IMR-90 (cell line): ENCODE measurements around the gene MMP25. TPM values are rescaled to one million over a fixed set of nuclear protein-coding genes. Genes with fewer than 3 reads are reported as not detected.

ENCODE experiments used
- ATAC-seq: fragments of 200-7000 bp; cut with Tn5 transposase; 2 replicates; pipeline ENCODE4 v1.9.1; 2020; ENCODE audit warnings: low read depth, mild to moderate bottlenecking, moderate library complexity
- BruUV-seq: library from RNA; stranded (reverse); fragments of 400-500 nt; replicated peaks from 2 replicates; lab custom pipeline; 2021; lab: Mats Ljungman, UMichigan
- CTCF ChIA-PET: fragments of 300-600 bp; formaldehyde crosslinking; extraction: SDS; loops from one replicate; lab custom pipeline; 2021; ENCODE audit warnings: antibody characterized with exemption; lab: Yijun Ruan, JAX
- POLR2A ChIA-PET: fragments of 300-600 bp; sonication (Branson Sonifier 250); formaldehyde crosslinking; loops from one replicate; lab custom pipeline; 2022; ENCODE audit warnings: antibody characterized with exemption; ENCODE audit not compliant: unreplicated experiment; lab: Charles Lee
- DNase-seq: peaks from one replicate; pipeline ENCODE4 v3.0.0; 2013
- H2AFZ ChIP-seq: replicated peaks from 2 replicates; pipeline ENCODE3; 2013; ENCODE audit warnings: low read length, mild to moderate bottlenecking; ENCODE audit not compliant: poor library complexity
- H2AK5ac ChIP-seq: 2 replicates; pipeline ENCODE4 v1.6.1; 2013; ENCODE audit warnings: low read depth, low read length, inconsistent platforms
- H2AK9ac ChIP-seq: replicated peaks from 2 replicates; pipeline ENCODE3; 2013; ENCODE audit warnings: mild to moderate bottlenecking, low read depth, low read length, moderate library complexity; ENCODE audit not compliant: poor library complexity
- H2BK120ac ChIP-seq: 2 replicates; pipeline ENCODE4 v1.6.1; 2013; ENCODE audit warnings: low read depth, low read length, inconsistent platforms
- H2BK15ac ChIP-seq: 3 replicates; pipeline ENCODE4 v1.6.1; 2013; ENCODE audit warnings: low read depth, low read length, inconsistent platforms
- H2BK20ac ChIP-seq: 2 replicates; pipeline ENCODE4 v1.6.1; 2013; ENCODE audit warnings: low read depth, mild to moderate bottlenecking, inconsistent platforms, low read length, moderate library complexity
- H2BK5ac ChIP-seq: 2 replicates; pipeline ENCODE4 v1.6.1; 2013; ENCODE audit warnings: mild to moderate bottlenecking, low read depth, low read length, inconsistent platforms; ENCODE audit not compliant: poor library complexity, severe bottlenecking
- H3K14ac ChIP-seq: replicated peaks from 2 replicates; pipeline ENCODE4 v1.6.1; 2013; ENCODE audit warnings: low read depth, low read length, inconsistent platforms
- H3K18ac ChIP-seq: 2 replicates; pipeline ENCODE4 v1.6.1; 2013; ENCODE audit warnings: low read depth, low read length, control low read depth
- H3K23ac ChIP-seq: 2 replicates; pipeline ENCODE4 v1.6.1; 2013; ENCODE audit warnings: low read depth, low read length, inconsistent platforms
- H3K27ac ChIP-seq: 2 replicates; pipeline ENCODE4 v1.5.1; 2013; ENCODE audit warnings: mild to moderate bottlenecking, control low read depth, low read length; ENCODE audit not compliant: insufficient read depth
- H3K27me3 ChIP-seq: 2 replicates; pipeline ENCODE4 v1.6.1; 2013; ENCODE audit warnings: low read length; ENCODE audit not compliant: control insufficient read depth, insufficient read depth
- H3K36me3 ChIP-seq: 2 replicates; pipeline ENCODE4 v1.6.1; 2013; ENCODE audit warnings: low read length, mixed read lengths; ENCODE audit not compliant: control insufficient read depth, insufficient read depth
- H3K4ac ChIP-seq: 2 replicates; pipeline ENCODE4 v1.6.1; 2013; ENCODE audit warnings: low read depth, low read length, inconsistent platforms
- H3K4me1 ChIP-seq: 2 replicates; pipeline ENCODE4 v1.6.1; 2013; ENCODE audit warnings: low read length, mixed read lengths; ENCODE audit not compliant: control insufficient read depth, insufficient read depth
- H3K4me2 ChIP-seq: 2 replicates; pipeline ENCODE4 v1.6.1; 2013; ENCODE audit warnings: low read depth, mild to moderate bottlenecking, control low read depth, low read length, moderate library complexity
- H3K4me3 ChIP-seq: 2 replicates; pipeline ENCODE4 v1.5.1; 2013; ENCODE audit warnings: low read depth, mild to moderate bottlenecking, control low read depth, low read length, moderate library complexity; ENCODE audit not compliant: insufficient read depth
- H3K56ac ChIP-seq: 2 replicates; pipeline ENCODE4 v1.6.1; 2013; ENCODE audit warnings: low read length, inconsistent platforms; ENCODE audit not compliant: insufficient read depth; ENCODE audit errors: extremely low read depth
- H3K79me1 ChIP-seq, 2 experiments: 2 replicates each; pipeline ENCODE4 v1.6.1; 2013; ENCODE audit warnings: low read length in 2 of 2, inconsistent platforms in 1 of 2, low read depth in 1 of 2
- H3K9ac ChIP-seq: 2 replicates; pipeline ENCODE4 v1.6.1; 2013; ENCODE audit warnings: low read depth, low read length, control low read depth
- H3K9me1 ChIP-seq: 2 replicates; pipeline ENCODE4 v1.6.1; 2013; ENCODE audit warnings: low read length, inconsistent platforms; ENCODE audit not compliant: insufficient read depth
- H3K9me3 ChIP-seq: 2 replicates; pipeline ENCODE4 v1.6.1; 2013; ENCODE audit warnings: low read length; ENCODE audit not compliant: control insufficient read depth, insufficient read depth
- H4K20me1 ChIP-seq: 2 replicates; pipeline ENCODE4 v1.6.1; 2013; ENCODE audit warnings: low read length, inconsistent platforms; ENCODE audit not compliant: insufficient read depth
- H4K5ac ChIP-seq: 2 replicates; pipeline ENCODE4 v1.6.1; 2013; ENCODE audit warnings: mild to moderate bottlenecking, low read depth, low read length, control low read depth
- H4K8ac ChIP-seq, 2 experiments: 2 replicates each; pipeline ENCODE4 v1.6.1; 2013; ENCODE audit warnings: low read depth in 2 of 2, low read length in 2 of 2, control low read depth in 1 of 2, inconsistent platforms in 1 of 2
- H4K91ac ChIP-seq: 2 replicates; pipeline ENCODE4 v1.6.1; 2013; ENCODE audit warnings: low read depth, low read length, inconsistent platforms; ENCODE audit not compliant: insufficient read depth
- BHLHE40 ChIP-seq: fragments of 150-350 bp; IDR thresholded peaks from 2 replicates; pipeline ENCODE4 v1.6.1; 2016; ENCODE audit warnings: mild to moderate bottlenecking, low read depth, low read length
- POLR2A ChIP-seq: IDR thresholded peaks from 2 replicates; pipeline ENCODE4 v1.6.1; 2012; ENCODE audit warnings: mild to moderate bottlenecking, low read depth, low read length
- RCOR1 ChIP-seq: IDR thresholded peaks from 2 replicates; pipeline ENCODE4 v1.6.1; 2012; ENCODE audit warnings: mild to moderate bottlenecking, low read length, improper control_type of control experiment; ENCODE audit not compliant: insufficient replicate concordance
- SMC3 ChIP-seq: fragments of 150-350 bp; IDR thresholded peaks from 2 replicates; pipeline ENCODE4 v1.6.1; 2016; ENCODE audit warnings: low read depth, mild to moderate bottlenecking, antibody characterized with exemption, low read length, moderate library complexity
- WGBS, 2 experiments: methylation state at CpG; one replicate each; pipeline versions ENCODE4 v1.1.5 to v1.1.7; 2013; ENCODE audit warnings: missing lambda C conversion rate in 2 of 2; ENCODE audit not compliant: insufficient read length in 1 of 2; ENCODE audit errors: extremely low coverage in 2 of 2; 5-methylcytosine and 5-hydroxymethylcytosine counted together
- dilution Hi-C: fragments of 300-500 bp; cut with HindIII; formaldehyde crosslinking; loops from one replicate; pipeline ENCODE4 v1.14.3; 2018; ENCODE audit warnings: low sequenced_read_pairs; ENCODE audit not compliant: unreplicated experiment
- in situ Hi-C: fragments of 300-500 bp; cut with MboI; formaldehyde crosslinking; loops from 3 replicates; pipeline ENCODE4 v1.14.3; 2019; ENCODE audit warnings: low sequenced_read_pairs, inconsistent platforms, mixed read lengths
- intact Hi-C: fragments of 100-400 bp; cut with micrococcal nuclease; formaldehyde crosslinking; loops from 2 replicates; pipeline ENCODE4 v1.10.0; 2022
- polyA plus RNA-seq, 3 experiments: library from polyadenylated mRNA; depleted of rRNA; stranded (reverse); fragments of >200 nt; gene quantifications; 2 replicates each; pipeline ENCODE4 v1.2.3, GENCODE V29; 2012; ENCODE audit warnings: low replicate concordance in 1 of 3
- total RNA-seq: library from RNA; depleted of rRNA; stranded (reverse); fragments of >200 nt; gene quantifications from 2 replicates; pipeline ENCODE4 v1.2.3, GENCODE V29; 2012

MMP25 gene
- total and polyA plus RNA-seq, 2 of the 4 experiments (the other 2 are of a cell fraction) = 0.07 TPM; not detected in 1

DNA sequence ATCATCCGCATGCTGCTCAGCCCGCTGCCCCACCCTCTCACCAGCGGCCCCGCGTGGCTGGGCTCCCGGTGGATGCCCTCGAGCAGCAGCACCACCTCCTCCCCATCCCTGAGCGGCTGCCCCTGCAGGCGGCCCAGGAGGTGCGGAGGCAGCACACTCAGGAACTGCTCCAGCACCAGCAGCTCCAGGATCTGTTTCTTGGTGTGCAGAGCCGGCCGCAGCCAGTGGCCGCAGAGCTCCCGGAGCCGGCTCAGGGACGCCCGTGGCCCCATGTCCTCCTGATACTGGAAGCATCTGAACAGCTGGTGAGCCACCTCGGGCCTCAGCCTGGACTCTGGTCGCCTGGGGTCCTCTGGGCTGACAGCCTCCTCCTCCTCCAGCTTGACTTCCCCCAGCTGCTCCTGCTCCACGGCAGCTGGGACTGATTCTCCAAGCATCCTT lies 46.2 kb downstream of the MMP25 start:
- POLR2A ChIA-PET = no interaction called here
- 42% methylated on average over 9 of the region's 20 CpGs; no CpG with 5 or more reads in 1 of the 2 experiments for WGBS, 2 experiments

More for the DNA sequence above, 46.2 kb downstream of the MMP25 start:
- H3K9me3 ChIP-seq = no peaks in the 10 kb centered on the region
- H4K8ac ChIP-seq = no peak overlapping the region
- no peak overlapping the region for H3K14ac ChIP-seq
- CTCF ChIA-PET = no interaction called here
- intact Hi-C loops (no loop called here), dilution Hi-C loops (no loop called here), in situ Hi-C loops (no loop called here)
- BruUV-seq = no TSS peak
- no peaks in the 10 kb centered on the region for H3K79me1 ChIP-seq
- H2BK120ac ChIP-seq = no peak overlapping the region
- H3K4me3 ChIP-seq = no peak overlapping the region
- H3K9ac ChIP-seq = no peak overlapping the region
- H3K4me2 ChIP-seq = no peak overlapping the region
- no peaks in the 10 kb centered on the region for H3K4me1 ChIP-seq
- no peak for ATAC-seq
- H3K23ac ChIP-seq = no peak overlapping the region
- no peak overlapping the region for H4K5ac ChIP-seq
- H2AFZ ChIP-seq = no peak overlapping the region
- H3K56ac ChIP-seq = no peak overlapping the region
- no peaks in the 10 kb centered on the region for H4K20me1 ChIP-seq
- H2AK5ac ChIP-seq = no peak overlapping the region
- H2BK5ac ChIP-seq = no peak overlapping the region
- no peak overlapping the region for H3K4ac ChIP-seq
- no peaks in the 10 kb centered on the region for H3K9me1 ChIP-seq
- no peak overlapping the region for H2AK9ac ChIP-seq
- no peak for DNase-seq
- TF ChIP-seq BHLHE40 = no peak
- TF ChIP-seq RCOR1 = no peak
- TF ChIP-seq POLR2A = no peak
- no peak for TF ChIP-seq SMC3
- no peak overlapping the region for H2BK20ac ChIP-seq
- no peak overlapping the region for H3K27ac ChIP-seq
- no peak overlapping the region for H2BK15ac ChIP-seq
- no peaks in the 10 kb centered on the region for H3K36me3 ChIP-seq
- no peak overlapping the region for H4K91ac ChIP-seq
- H3K27me3 ChIP-seq = peaks cover 28% of the 10 kb centered on the region
- no peak overlapping the region for H3K18ac ChIP-seq
